HL-60/S4 treated with phorbol 12-myristate 13-acetate at 8.2 ng/mL for 4 days and 3 days (cell line): ENCODE measurements around the gene LMTK3.

Source experiments
- in situ Hi-C: fragments of 300-500 bp; cut with MboI; formaldehyde crosslinking; loops from 2 replicates; pipeline ENCODE4 v1.15.0; 2022; ENCODE audit warnings: low sequenced_read_pairs

LMTK3 gene

DNA sequence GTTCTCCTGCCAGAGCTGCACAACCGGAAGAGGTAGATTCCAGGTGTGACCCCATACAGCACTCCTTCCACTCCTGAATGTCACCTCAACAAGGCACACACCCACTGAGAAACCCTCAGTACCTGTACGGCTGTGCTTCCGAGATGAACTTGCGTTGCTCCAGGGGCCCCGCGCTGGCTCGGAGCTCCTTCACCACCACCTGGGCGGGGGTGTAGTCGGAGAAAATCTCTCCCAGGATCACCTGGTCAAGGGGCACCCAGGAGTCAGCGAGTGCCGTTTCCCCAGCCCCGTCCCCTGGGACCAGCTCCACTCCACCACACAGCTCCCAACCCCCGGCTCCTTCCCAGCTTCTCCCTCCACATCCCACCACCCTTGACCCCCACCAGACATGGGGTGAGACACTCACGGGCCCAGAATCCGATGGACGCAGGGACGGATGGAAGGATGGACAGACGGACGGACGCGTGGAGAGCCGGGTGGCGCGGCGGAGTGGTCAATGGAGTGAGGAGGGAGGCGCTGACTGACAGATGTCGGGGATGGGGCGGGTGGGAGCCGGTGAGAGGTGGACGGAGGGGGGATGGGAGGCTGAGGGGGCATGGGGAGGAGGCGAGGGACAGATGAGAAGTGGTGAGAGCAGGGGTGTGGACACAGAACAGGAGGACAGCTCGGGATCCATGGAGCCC, 2.8 kb downstream of the LMTK3 start:
- in situ Hi-C loops = loop anchor here (10.0 kb wide), 1 partner anchor 76 kb away; no protein-coding TSS in a partner anchor

GRCh38 chr19:48507911-48508439, 3.7 kb downstream of the LMTK3 start:
- in situ Hi-C loops = loop anchor here (10.0 kb wide), 1 partner anchor 77 kb away; no protein-coding TSS in a partner anchor

DNA sequence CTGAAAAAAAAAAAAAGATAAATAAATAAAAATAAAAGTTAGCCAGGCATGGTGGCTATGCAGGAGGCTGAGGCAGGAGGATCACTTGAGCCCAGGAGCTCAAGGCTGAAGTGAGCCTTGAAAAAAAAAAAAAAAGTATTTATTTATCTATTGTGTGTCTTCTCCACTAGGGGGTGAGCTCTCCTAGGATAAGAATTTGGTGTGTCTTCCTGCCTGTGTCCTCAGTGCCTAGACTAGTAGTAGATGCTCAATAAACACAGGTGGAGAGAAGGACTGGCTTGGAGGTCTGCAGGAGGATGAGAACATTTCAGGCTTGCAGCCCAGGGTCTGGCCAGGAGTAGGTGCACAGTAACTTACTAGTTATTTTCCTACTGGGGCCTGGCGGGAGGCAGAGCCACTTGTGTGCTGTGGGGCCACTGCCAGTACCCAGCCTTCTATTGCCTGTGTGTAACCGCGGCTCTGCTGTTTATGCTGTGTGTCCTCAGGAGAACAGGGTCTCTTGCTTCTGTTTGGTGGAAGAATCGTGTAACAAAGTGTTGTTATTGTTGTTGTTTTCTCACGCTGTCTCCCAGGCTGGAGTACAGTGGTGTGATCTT, 5.4 kb downstream of the LMTK3 start:
- in situ Hi-C loops = loop anchor here (10.0 kb wide), 1 partner anchor 79 kb away; no protein-coding TSS in a partner anchor

GRCh38 chr19:48502350-48503018, 9.2 kb downstream of the LMTK3 start:
- in situ Hi-C loops = loop anchor here (10.0 kb wide), 1 partner anchor 82 kb away; no protein-coding TSS in a partner anchor

GRCh38 chr19:48501494-48502349, 9.9 kb downstream of the LMTK3 start:
- in situ Hi-C loops = loop anchor here (10.0 kb wide), 1 partner anchor 83 kb away; no protein-coding TSS in a partner anchor

- in situ Hi-C loops = loop anchor here (10.0 kb wide), 1 partner anchor 84 kb away; no protein-coding TSS in a partner anchor
Measured at GRCh38 chr19:48500830-48501493, 10.7 kb downstream of the LMTK3 start.

DNA sequence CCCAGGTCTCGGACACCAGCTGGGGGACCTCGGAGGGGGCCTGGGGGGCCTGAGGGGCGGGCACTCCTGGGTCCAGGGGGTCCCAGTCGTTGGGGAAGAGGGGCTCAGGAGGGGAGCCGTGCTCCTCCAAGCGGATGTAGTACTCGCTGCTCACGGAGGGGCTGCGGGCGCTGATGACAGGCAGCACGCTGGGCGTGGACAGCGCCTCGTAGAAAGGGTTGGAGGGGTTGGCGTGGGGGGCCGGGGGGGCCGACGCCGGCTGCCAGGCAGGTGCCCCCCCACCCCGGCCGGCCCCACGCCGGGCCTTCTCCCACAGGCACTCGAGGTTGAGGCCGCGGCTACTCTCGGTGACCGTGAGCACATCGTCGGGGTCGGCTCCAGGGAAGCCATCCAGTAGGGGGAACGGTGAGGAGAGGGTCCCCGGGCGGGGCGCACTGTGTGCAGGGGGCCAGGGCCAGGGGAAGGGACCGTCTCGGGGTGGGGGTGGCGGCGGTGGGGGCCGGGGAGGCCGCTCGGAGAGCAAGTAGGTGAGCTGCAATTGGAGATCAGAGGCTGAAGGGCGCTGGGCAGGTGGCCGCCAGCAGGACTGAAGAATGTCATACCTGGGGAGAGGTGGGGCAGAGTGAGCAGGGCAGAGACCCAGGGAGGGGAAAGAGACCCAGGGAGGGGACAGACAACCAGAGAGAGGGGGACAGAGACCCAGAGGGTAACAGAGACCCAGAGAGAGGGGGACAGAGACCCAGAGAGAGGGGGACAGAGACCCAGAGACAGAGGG, 12.1 kb downstream of the LMTK3 start:
- in situ Hi-C loops = loop anchor here (10.0 kb wide), 1 partner anchor 85 kb away; no protein-coding TSS in a partner anchor

- in situ Hi-C loops = no loop called here
Measured at GRCh38 chr19:48498595-48499311, 12.9 kb downstream of the LMTK3 start.

- in situ Hi-C loops = no loop called here
Measured at GRCh38 chr19:48497728-48498594, 13.7 kb downstream of the LMTK3 start.

DNA sequence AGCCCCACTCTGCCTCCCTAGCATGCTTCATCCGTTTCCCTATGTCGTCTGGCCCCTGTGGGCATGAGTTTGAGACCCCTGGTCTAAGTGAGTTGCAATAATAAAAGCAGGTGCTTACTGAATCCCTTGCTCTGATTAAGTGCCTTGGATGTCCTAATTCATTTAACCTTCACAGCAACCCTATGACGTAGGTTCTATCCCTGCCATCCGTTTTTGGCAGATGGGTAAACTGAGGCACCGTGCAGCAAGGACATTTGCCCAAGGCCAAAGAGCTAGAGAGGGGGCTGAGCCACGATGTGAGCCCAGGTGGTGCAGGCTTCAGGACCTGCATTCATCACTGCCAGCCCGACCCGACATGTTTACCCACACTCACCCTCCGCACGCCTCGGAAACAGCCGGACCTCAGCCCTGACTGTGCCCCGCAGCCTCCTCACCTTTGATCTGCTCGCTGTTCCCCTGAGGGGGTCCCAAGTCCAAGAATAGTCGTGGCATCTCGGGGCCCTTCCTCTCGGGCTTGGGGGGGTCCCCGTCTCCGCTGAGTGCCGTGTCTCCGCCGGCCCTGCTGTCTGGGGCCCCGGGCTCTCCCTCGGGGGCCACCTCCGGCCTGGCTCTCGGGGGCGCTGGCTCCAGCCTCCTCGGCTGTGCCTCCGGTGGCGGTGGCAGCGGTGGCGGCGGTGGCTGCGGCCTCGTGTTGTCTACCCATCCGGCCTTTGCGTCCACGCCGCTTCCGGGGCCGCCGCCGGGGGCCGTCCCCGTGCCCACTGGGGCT, 14.5 kb downstream of the LMTK3 start:
- in situ Hi-C loops = no loop called here

DNA sequence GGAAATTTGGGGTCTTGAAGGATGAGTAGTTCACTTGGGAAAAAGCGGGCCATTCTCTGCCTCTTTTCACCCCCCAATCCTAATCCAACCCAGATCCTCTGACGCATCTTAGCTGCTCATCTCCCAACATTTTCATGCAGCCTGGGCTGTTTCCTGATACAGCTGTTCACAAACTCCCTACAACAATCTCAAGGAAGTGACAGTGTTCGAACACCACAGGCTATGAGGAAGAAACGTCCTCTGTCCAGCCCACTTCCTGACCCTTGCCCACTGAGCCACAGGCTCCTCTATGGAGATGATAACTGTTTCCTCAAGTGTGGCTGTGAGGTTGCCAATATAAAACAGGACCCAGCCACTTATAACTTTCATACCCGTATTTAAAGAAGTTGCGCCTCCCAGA, 16.2 kb downstream of the LMTK3 start:
- in situ Hi-C loops = no loop called here

DNA sequence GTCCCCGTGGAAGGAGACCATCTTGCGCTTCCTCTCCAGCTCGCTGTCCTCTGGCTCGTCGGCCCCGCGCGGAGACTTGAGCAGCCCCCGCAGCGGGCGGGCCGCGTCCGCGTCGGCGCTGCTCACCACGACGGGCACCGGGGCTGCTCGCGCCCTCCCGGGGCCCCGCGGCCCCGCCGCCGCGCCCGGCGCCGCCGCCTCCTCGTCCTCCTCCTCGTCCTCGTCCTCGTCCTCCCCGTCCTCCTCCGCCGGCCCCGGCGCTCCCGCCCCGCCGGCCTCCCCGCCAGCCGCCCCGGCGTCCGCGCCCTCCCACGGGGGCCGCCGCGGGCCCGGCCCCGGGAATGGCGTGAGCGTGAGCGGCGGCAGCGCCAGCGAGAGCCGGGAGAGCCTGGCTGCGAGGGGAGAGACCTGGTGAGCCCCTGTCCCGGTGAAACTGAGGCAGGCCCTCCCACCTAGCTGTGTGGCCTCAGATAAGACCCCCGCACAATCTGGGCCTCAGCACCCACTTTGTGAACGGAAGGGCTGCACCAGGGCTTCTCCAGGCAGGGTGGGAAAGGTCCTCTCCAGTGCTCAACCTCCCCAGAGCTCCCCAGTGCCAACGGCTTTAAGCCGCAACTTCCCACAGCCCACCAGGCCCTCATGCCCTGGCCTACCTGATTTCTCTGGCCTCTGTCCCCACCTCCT, 17.8 kb downstream of the LMTK3 start:
- in situ Hi-C loops = no loop called here

- in situ Hi-C loops = no loop called here
Measured at GRCh38 chr19:48492925-48493717, 18.5 kb downstream of the LMTK3 start.

DNA sequence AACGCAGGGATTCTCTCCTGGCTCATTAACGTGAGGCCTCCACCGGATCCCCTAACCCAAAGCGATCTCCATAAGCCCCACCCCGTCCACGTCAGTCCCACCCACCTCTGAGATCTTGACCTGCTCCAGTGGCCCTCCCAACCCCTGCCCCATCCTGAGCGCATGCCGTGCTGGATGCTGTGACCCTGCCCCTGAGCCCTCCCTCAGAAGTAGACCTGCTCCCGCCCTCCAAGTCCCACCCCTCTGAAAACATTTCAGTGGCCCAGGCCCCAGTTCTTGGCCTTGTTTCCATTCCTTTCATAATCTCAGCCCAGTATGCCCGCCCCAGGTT, 19.9 kb downstream of the LMTK3 start:
- in situ Hi-C loops = no loop called here

DNA sequence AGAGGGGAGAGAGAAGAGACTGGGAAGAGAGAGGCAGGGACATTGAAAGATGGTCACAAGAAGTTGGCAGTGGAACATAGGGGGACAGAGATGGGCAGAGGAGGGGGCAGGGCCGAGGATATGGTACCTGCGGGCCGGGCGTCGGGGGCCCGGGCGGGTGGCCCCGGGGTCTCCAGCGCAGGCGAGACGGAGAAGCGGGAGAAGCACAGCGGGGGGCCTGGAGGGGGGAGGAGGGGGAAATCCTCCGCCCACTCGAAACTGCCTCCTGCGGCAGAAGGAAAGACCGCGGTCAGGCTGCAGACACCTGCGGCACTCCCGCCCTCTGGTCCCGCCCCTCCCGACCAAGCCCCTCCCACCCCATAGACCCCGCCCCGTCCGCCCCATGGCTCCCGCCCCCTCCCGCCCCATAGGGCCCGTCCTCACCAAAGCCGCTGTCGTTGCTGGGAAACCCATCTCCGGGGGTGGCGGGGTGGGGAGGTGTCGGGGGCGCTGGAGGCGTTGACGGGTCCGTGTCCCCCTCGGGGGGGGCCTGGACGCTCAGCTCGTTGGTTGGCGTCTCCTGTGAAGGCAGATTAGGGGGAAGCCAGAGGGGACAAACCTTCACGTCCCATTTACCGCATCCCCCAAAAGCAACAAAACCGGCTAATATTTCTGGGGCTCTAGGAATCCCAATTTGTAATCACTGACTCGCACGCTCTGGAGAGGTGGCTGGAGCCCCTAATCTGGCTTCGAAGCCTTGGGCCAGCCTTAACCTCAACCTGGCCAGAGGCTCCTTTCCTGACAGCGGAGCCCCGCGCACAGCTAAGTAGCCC, 20.4 kb downstream of the LMTK3 start:
- in situ Hi-C loops = no loop called here
